ENCODE measurements around the gene AGXT2.

GRCh38 chr5:35012796-35013195 is 35.0 kb downstream of the AGXT2 start:
- TF ChIP-seq, protein P1, sequence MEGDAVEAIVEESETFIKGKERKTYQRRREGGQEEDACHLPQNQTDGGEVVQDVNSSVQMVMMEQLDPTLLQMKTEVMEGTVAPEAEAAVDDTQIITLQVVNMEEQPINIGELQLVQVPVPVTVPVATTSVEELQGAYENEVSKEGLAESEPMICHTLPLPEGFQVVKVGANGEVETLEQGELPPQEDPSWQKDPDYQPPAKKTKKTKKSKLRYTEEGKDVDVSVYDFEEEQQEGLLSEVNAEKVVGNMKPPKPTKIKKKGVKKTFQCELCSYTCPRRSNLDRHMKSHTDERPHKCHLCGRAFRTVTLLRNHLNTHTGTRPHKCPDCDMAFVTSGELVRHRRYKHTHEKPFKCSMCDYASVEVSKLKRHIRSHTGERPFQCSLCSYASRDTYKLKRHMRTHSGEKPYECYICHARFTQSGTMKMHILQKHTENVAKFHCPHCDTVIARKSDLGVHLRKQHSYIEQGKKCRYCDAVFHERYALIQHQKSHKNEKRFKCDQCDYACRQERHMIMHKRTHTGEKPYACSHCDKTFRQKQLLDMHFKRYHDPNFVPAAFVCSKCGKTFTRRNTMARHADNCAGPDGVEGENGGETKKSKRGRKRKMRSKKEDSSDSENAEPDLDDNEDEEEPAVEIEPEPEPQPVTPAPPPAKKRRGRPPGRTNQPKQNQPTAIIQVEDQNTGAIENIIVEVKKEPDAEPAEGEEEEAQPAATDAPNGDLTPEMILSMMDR (IDR thresholded peaks at IDR 0.05 in 2 of 3, conservative IDR thresholded peaks at IDR 0.05 in 1 of 3; ENCODE audit: control insufficient read depth in 2 of 3, extremely low read depth in 1 of 3, insufficient read depth in 1 of 3, low read depth in 3 of 3, low read length in 3 of 3), result no peak
- no peak for TF ChIP-seq POLR2AphosphoS5 (IDR thresholded peaks at IDR 0.05; ENCODE audit: low read length)
- no peak for TF ChIP-seq CHD2 (IDR thresholded peaks at IDR 0.05; ENCODE audit: borderline replicate concordance, low read depth, low read length)
- no peak for TF ChIP-seq ZZZ3 (IDR thresholded peaks at IDR 0.05; ENCODE audit: control insufficient read depth, insufficient read length, low read depth)
- no peak for TF ChIP-seq CHD4 (IDR thresholded peaks at IDR 0.05)
- TF ChIP-seq CREB1 (IDR thresholded peaks at IDR 0.05; ENCODE audit: low read depth), result no peak

All from GM12878 (cell line).